Activated CD8-positive, alpha-beta memory T cell treated with anti-CD3 and anti-CD28 coated beads for 1 hour (primary cell): Measurements from ENCODE around the gene NUP153.

Experiments used
- DNase-seq, 2 donors: peaks; one replicate each; pipeline ENCODE4 v3.0.0-alpha.2; 2020; ENCODE audit warnings: low read depth in 1 of 2; ENCODE audit errors: extremely low read depth in 1 of 2

Gene NUP153

DNA sequence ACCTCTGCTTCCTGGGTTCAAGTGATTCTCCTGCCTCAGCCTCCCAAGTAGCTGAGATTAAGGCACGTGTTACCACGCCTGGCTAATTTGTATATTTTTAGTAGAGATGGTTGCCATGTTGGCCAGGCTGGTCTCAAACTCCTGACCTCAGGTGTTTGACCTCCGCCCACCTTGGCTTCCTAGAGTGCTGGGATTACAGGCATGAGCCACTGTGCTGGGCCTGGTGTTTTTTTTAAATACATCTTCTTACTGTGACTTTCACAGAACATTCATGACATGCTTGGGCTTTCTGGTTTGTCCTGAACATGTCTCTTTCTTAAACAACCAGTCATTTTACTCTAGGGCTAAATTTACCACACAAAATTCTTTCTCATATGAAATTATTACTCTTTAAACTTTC is 141.3 kb downstream of the NUP153 start:
- DNase-seq, result no peak
